Endothelial cell (in vitro differentiated cells): ENCODE data around the gene TRAF3. TPM values are rescaled to one million over a fixed set of nuclear protein-coding genes. Genes with fewer than 3 reads are reported as not detected.

Experiments
- DNase-seq: peaks from one replicate; pipeline ENCODE4 v3.0.0; 2021; ENCODE audit warnings: low spot score
- H3K27ac Mint-ChIP-seq: one replicate; pipeline ENCODE4 v1.8.0; 2021; ENCODE audit warnings: mixed read lengths, inconsistent platforms; ENCODE audit not compliant: unreplicated experiment
- H3K27me3 Mint-ChIP-seq: one replicate; pipeline ENCODE4 v1.8.0; 2021; ENCODE audit warnings: mild to moderate bottlenecking, moderate library complexity, mixed read lengths, inconsistent platforms; ENCODE audit not compliant: unreplicated experiment
- H3K36me3 Mint-ChIP-seq: one replicate; pipeline ENCODE4 v1.8.0; 2021; ENCODE audit warnings: mild to moderate bottlenecking, low read depth, mixed read lengths, inconsistent platforms; ENCODE audit not compliant: unreplicated experiment
- H3K4me1 Mint-ChIP-seq: one replicate; pipeline ENCODE4 v1.8.0; 2021; ENCODE audit warnings: mild to moderate bottlenecking, mixed read lengths, inconsistent platforms; ENCODE audit not compliant: unreplicated experiment
- H3K4me3 Mint-ChIP-seq: one replicate; pipeline ENCODE4 v1.8.0; 2021; ENCODE audit warnings: mild to moderate bottlenecking, mixed read lengths, inconsistent platforms; ENCODE audit not compliant: unreplicated experiment
- H3K9me3 Mint-ChIP-seq: one replicate; pipeline ENCODE4 v1.8.0; 2021; ENCODE audit warnings: mixed read lengths, inconsistent platforms; ENCODE audit not compliant: unreplicated experiment
- CTCF ChIP-seq: fragments of 200-600 bp; sonication (generic); IDR thresholded peaks from one replicate; pipeline ENCODE4 v1.5.0; 2021; ENCODE audit warnings: antibody characterized with exemption; ENCODE audit not compliant: unreplicated experiment
- total RNA-seq: library from RNA; stranded (reverse); fragmentation: NEBNext Ultra II Directional; extraction: Animal tissue kit (Norgen Biotek cat#: 25700); gene quantifications from one replicate; pipeline ENCODE4 v1.2.1, GENCODE V29; 2021; ENCODE audit not compliant: unreplicated experiment

Gene TRAF3
- total RNA-seq, 1 donor from 2014 or later: 9.7 TPM

- TF ChIP-seq CTCF: no peak
- Mint-ChIP-seq H3K9me3 (no peaks in the 10 kb centered on the region), H3K36me3 (peaks cover 24% of the 10 kb centered on the region), H3K27ac (no peak overlapping the region), H3K4me1 (peaks cover 2% of the 10 kb centered on the region), H3K27me3 (peaks cover 5% of the 10 kb centered on the region), H3K4me3 (peak overlapping the region; percentile 78)
- DNase-seq: no peak
These were observed 26.9 kb upstream of the TRAF3 start for GRCh38 chr14:102750376-102750775.

GRCh38 chr14:102751088-102751487, 26.2 kb upstream of the TRAF3 start:
- Mint-ChIP-seq H3K27ac (no peak overlapping the region), H3K4me1 (peaks cover 2% of the 10 kb centered on the region), H3K9me3 (no peaks in the 10 kb centered on the region), H3K36me3 (peaks cover 26% of the 10 kb centered on the region), H3K4me3 (no peak overlapping the region), H3K27me3 (peaks cover 7% of the 10 kb centered on the region)
- no peak for DNase-seq
- TF ChIP-seq CTCF: no peak

- Mint-ChIP-seq H3K4me3 (no peak overlapping the region), H3K9me3 (no peaks in the 10 kb centered on the region), H3K4me1 (peaks cover 2% of the 10 kb centered on the region), H3K36me3 (peaks cover 22% of the 10 kb centered on the region), H3K27ac (no peak overlapping the region), H3K27me3 (peaks cover 11% of the 10 kb centered on the region)
- DNase-seq: no peak
- TF ChIP-seq CTCF: no peak
These were observed 24.9 kb upstream of the TRAF3 start for GRCh38 chr14:102752239-102752847.

GRCh38 chr14:102754370-102755262, 22.6 kb upstream of the TRAF3 start:
- DNase-seq: no peak
- Mint-ChIP-seq H3K27me3 (peaks cover 14% of the 10 kb centered on the region), H3K4me3 (no peak overlapping the region), H3K36me3 (peaks cover 22% of the 10 kb centered on the region), H3K9me3 (no peaks in the 10 kb centered on the region), H3K27ac (no peak overlapping the region), H3K4me1 (peaks cover 9% of the 10 kb centered on the region)
- TF ChIP-seq CTCF: no peak

GRCh38 chr14:102757646-102758045, 19.6 kb upstream of the TRAF3 start:
- H3K4me3 Mint-ChIP-seq: no peak overlapping the region
- TF ChIP-seq CTCF: no peak
- no peak for DNase-seq
- H3K4me1 Mint-ChIP-seq: peaks cover 21% of the 10 kb centered on the region
- H3K27me3 Mint-ChIP-seq: peaks cover 15% of the 10 kb centered on the region
- peaks cover 18% of the 10 kb centered on the region for H3K36me3 Mint-ChIP-seq
- no peak overlapping the region for H3K27ac Mint-ChIP-seq
- no peaks in the 10 kb centered on the region for H3K9me3 Mint-ChIP-seq
